Esophagus muscularis mucosa (tissue), 4 donors: ENCODE results near the gene USP47. TPM values are rescaled to one million over a fixed set of nuclear protein-coding genes. Genes with fewer than 3 reads are reported as not detected.

Experiments
- DNase-seq: peaks from one replicate; pipeline ENCODE4 v3.0.0-alpha.2; 2017; ENCODE audit errors: extremely low spot score
- H3K27ac ChIP-seq, 4 donors: fragments of 200-600 bp; sonication (generic); replicated peaks in 1 of 4; 1 replicate in 3 of 4; 2 replicates in 1 of 4; pipeline ENCODE4 v1.5.1; 2016 to 2019; ENCODE audit warnings: mild to moderate bottlenecking in 1 of 4
- H3K27me3 ChIP-seq, 4 donors: fragments of 200-600 bp; sonication (generic); one replicate each; pipeline versions ENCODE4 v1.5.1 to v1.6.0; 2016 to 2019
- H3K36me3 ChIP-seq, 4 donors: fragments of 200-600 bp; sonication (generic); one replicate each; pipeline ENCODE4 v1.5.1; 2016 to 2019
- H3K4me1 ChIP-seq, 4 donors: fragments of 200-600 bp; sonication (generic); one replicate each; pipeline ENCODE4 v1.5.1; 2016 to 2019
- H3K4me3 ChIP-seq, 4 donors: fragments of 200-600 bp; sonication (generic); 1 replicate in 2 of 4; 2 replicates in 2 of 4; pipeline ENCODE4 v1.5.1; 2016 to 2019; ENCODE audit warnings: mild to moderate bottlenecking in 4 of 4, moderate library complexity in 1 of 4
- H3K9me3 ChIP-seq, 4 donors: fragments of 200-600 bp; sonication (generic); 1 replicate in 3 of 4; 2 replicates in 1 of 4; pipeline ENCODE4 v1.5.1; 2016 to 2019
- EP300 ChIP-seq: sonication (generic); formaldehyde crosslinking; IDR thresholded peaks from one replicate; pipeline ENCODE4 v1.6.1; 2017; ENCODE audit warnings: antibody characterized with exemption
- POLR2A ChIP-seq: fragments of 450-650 bp; IDR thresholded peaks from one replicate; pipeline ENCODE4 v1.6.1; 2017; ENCODE audit warnings: antibody characterized with exemption, moderate library complexity, mild to moderate bottlenecking, low read depth
- POLR2AphosphoS5 ChIP-seq, 2 donors: sonication (generic); formaldehyde crosslinking; IDR thresholded peaks; one replicate each; pipeline ENCODE4 v1.6.1; 2017; ENCODE audit warnings: antibody characterized with exemption in 2 of 2
- WGBS: methylation state at CpG from one replicate; pipeline ENCODE4 v1.1.5; 2018; 5-methylcytosine and 5-hydroxymethylcytosine counted together
- intact Hi-C: fragments of 100-400 bp; cut with DNase I; formaldehyde crosslinking; loops from one replicate; pipeline ENCODE4 v1.15.1; 2023
- total RNA-seq, 4 donors: library from RNA; depleted of rRNA; stranded (reverse); fragments of >200 nt; gene quantifications; one replicate each; pipeline versions ENCODE4 v1.1.0 to v1.2.1, GENCODE V29; 2016
- TF ChIP-seq, protein P1 (sequence below), 3 experiments: fragments of 200-600 bp in 2 of 3; fragments of 450-650 bp in 1 of 3; sonication (generic) in 2 of 3; IDR thresholded peaks; one replicate each; pipeline ENCODE4 v1.5.1; 2017 to 2019; ENCODE audit warnings: antibody characterized with exemption in 3 of 3, mild to moderate bottlenecking in 2 of 3, moderate library complexity in 1 of 3

USP47 gene
- total RNA-seq, 4 donors from 2014 or later, result 86.2 to 112 (median 96.5) TPM

DNA sequence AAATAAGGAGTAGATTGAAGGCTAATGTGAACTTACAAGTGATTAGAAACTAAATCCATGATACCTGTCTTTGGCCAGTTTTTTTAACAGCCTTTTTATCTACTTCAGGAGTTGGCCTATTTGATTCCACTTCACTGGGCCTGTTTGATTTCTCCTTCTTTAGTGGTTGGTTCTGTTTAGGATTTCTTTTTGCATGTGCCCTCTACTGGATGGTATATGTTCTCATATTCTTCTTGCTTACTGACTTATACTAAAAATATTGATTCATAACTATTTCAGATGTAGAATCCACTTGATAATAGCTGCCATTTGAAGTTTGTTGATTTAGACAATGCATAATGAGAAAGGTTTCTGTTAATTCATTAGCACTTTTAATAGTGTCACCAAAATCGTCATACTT lies 53.9 kb downstream of the USP47 start:
- Histone ChIP-seq H3K36me3 (peaks cover 0 to 40% (median 23%) of the 10 kb centered on the region in 4 donors), H3K4me3 (no peak overlapping the region), H3K4me1 (peaks cover 0 to 7% (median 1%) of the 10 kb centered on the region in 4 donors), H3K27me3 (no peaks in the 10 kb centered on the region), H3K27ac (no peak overlapping the region), H3K9me3 (no peaks in the 10 kb centered on the region)
- TF ChIP-seq POLR2A (no peak), POLR2AphosphoS5 (IDR thresholded peaks at IDR 0.05) (no peak), EP300 (no peak)
- TF ChIP-seq, protein P1, sequence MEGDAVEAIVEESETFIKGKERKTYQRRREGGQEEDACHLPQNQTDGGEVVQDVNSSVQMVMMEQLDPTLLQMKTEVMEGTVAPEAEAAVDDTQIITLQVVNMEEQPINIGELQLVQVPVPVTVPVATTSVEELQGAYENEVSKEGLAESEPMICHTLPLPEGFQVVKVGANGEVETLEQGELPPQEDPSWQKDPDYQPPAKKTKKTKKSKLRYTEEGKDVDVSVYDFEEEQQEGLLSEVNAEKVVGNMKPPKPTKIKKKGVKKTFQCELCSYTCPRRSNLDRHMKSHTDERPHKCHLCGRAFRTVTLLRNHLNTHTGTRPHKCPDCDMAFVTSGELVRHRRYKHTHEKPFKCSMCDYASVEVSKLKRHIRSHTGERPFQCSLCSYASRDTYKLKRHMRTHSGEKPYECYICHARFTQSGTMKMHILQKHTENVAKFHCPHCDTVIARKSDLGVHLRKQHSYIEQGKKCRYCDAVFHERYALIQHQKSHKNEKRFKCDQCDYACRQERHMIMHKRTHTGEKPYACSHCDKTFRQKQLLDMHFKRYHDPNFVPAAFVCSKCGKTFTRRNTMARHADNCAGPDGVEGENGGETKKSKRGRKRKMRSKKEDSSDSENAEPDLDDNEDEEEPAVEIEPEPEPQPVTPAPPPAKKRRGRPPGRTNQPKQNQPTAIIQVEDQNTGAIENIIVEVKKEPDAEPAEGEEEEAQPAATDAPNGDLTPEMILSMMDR (IDR thresholded peaks at IDR 0.05), result no peak
- whole genome bisulfite sequencing, result 96% methylated on average over 1 of the region's 1 CpG
- intact Hi-C loops, result loop anchor here (10.0 kb wide), 1 partner anchor 91 kb away; no protein-coding TSS in a partner anchor
- DNase-seq, result no peak

DNA sequence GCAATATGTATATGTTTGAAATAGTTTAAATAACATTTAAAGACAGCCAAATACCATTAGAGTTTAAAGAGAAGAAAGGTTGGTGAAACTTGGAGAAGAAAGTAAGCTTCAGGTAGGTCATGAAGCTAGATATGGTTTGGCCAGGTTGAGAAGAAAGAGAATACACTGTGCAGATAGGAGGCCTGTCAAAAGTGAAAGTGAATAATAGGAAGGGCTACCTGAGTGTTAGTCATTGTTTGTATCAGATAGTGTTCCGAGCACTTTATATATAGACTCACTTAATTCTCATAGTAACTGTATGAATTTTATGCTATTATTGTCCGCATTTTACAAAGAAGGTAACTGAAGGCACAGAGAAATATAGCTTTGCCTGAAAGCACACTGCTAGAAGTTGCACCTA lies 56.9 kb downstream of the USP47 start:
- Histone ChIP-seq H3K9me3 (no peaks in the 10 kb centered on the region), H3K27ac (no peak overlapping the region), H3K27me3 (no peaks in the 10 kb centered on the region), H3K4me3 (no peak overlapping the region), H3K36me3 (peaks cover 0 to 46% (median 16%) of the 10 kb centered on the region in 4 donors), H3K4me1 (peaks cover 0 to 7% (median 1%) of the 10 kb centered on the region in 4 donors)
- TF ChIP-seq EP300 (no peak), POLR2AphosphoS5 (IDR thresholded peaks at IDR 0.05) (no peak), POLR2A (no peak)
- TF ChIP-seq, protein P1 (IDR thresholded peaks at IDR 0.05), result no peak
- no peak for DNase-seq
- intact Hi-C loops, result loop anchor here (10.0 kb wide), 1 partner anchor 94 kb away; no protein-coding TSS in a partner anchor
- 89% methylated on average over 2 of the region's 2 CpGs for WGBS

DNA sequence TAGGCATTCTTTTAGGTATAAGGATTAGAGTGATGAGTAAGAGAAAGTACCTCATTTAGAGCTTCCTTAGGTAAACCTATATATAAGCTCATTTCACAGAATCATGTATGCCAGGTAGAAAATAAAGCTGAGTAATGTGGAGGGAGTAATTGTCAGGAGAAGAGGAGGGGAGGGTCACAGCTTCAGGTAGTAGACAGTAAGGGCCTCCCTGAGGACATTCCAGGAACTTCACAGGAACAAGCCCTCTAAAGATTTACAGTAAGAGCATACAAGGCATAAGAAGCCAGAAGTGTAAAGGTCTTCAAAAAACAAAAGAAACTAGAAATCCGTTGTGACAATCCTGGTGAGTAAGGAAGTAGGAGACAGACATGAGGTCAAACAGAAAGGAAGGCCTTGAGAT lies 57.6 kb downstream of the USP47 start:
- no peak overlapping the region for H3K4me3 ChIP-seq
- no peak overlapping the region for H3K27ac ChIP-seq
- no peak for DNase-seq
- H3K9me3 ChIP-seq, result no peaks in the 10 kb centered on the region
- no peaks in the 10 kb centered on the region for H3K27me3 ChIP-seq
- TF ChIP-seq, protein P1 (IDR thresholded peaks at IDR 0.05), result peak in 1 of 3 experiments; percentile 5
- TF ChIP-seq POLR2A (no peak), EP300 (no peak), POLR2AphosphoS5 (IDR thresholded peaks at IDR 0.05) (no peak)
- intact Hi-C loops, result loop anchor here (10.0 kb wide), 1 partner anchor 95 kb away; no protein-coding TSS in a partner anchor
- H3K4me1 ChIP-seq, result peaks cover 0 to 2% (median 0%) of the 10 kb centered on the region in 4 donors
- WGBS, result 93% methylated on average over 1 of the region's 1 CpG
- H3K36me3 ChIP-seq, result peaks cover 0 to 48% (median 20%) of the 10 kb centered on the region in 4 donors

DNA sequence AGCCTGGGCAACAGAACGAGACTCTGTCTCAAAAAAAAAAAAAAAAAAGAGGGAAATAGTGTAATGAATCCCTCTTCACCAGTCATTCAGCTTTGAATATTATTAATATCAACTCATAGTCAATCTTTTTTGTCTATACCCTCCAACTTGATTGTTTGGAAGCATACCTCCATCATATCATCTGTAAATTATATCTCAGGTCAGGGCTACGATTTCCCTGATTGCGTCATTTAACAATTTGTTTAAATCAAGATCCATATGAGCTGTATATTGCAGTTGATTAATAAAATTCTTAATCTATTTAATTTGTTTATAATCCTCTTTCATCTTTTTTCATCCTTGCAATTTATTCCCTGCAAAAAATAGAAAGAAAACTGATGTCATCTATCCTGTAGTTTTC lies 60.2 kb downstream of the USP47 start:
- Histone ChIP-seq H3K27me3 (no peaks in the 10 kb centered on the region), H3K27ac (no peak overlapping the region), H3K4me1 (no peaks in the 10 kb centered on the region), H3K36me3 (peaks cover 0 to 63% (median 29%) of the 10 kb centered on the region in 4 donors), H3K9me3 (no peaks in the 10 kb centered on the region), H3K4me3 (no peak overlapping the region)
- 96% methylated on average over 3 of the region's 3 CpGs for WGBS
- no peak for TF ChIP-seq EP300
- TF ChIP-seq, protein P1 (IDR thresholded peaks at IDR 0.05), result no peak
- no peak for TF ChIP-seq POLR2A
- no peak for TF ChIP-seq POLR2AphosphoS5 (IDR thresholded peaks at IDR 0.05)
- intact Hi-C loops, result loop anchor here (10.0 kb wide), 1 partner anchor 57 kb away; the partner anchor contains the start of gene USP47
- no peak for DNase-seq

DNA sequence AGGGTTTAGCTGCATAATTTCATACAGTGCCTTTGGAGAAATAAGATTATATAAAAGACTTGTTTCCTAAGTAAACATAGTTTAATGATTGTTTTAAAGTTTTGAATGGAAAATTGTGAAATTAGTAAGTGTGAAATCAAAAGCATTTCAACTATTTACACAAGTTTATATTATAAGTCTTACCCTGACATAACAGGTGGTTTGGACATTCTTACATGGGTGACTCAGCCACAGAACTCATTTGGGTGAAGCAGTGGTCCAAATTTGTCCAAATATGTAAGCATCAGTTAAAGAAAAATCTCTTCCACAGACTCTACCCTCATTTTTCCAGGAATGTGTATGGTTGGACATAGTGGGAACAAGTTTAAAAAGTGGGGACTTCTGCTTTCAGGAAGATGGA lies 68.0 kb downstream of the USP47 start:
- no peak overlapping the region for H3K4me3 ChIP-seq
- no peaks in the 10 kb centered on the region for H3K9me3 ChIP-seq
- H3K27me3 ChIP-seq, result no peaks in the 10 kb centered on the region
- H3K27ac ChIP-seq, result peak overlapping the region; percentile 53 to 75 (median 66)
- intact Hi-C loops, result loop anchor here (10.0 kb wide), 1 partner anchor 65 kb away; the partner anchor contains the start of gene USP47
- peaks cover 0 to 30% (median 20%) of the 10 kb centered on the region in 4 donors for H3K4me1 ChIP-seq
- DNase-seq, result no peak
- TF ChIP-seq POLR2AphosphoS5 (IDR thresholded peaks at IDR 0.05), result peak in 1 of 2 donors; percentile 29
- no peak for TF ChIP-seq EP300
- peaks cover 0 to 41% (median 20%) of the 10 kb centered on the region in 4 donors for H3K36me3 ChIP-seq
